ENCODE data around the gene MEGF6.
"Not testable (repeated sequence)": the region's sequence is repeated elsewhere in the genome, so short reads cannot be mapped to it uniquely, and the experiment has no call there.

The MEGF6 gene

DNA sequence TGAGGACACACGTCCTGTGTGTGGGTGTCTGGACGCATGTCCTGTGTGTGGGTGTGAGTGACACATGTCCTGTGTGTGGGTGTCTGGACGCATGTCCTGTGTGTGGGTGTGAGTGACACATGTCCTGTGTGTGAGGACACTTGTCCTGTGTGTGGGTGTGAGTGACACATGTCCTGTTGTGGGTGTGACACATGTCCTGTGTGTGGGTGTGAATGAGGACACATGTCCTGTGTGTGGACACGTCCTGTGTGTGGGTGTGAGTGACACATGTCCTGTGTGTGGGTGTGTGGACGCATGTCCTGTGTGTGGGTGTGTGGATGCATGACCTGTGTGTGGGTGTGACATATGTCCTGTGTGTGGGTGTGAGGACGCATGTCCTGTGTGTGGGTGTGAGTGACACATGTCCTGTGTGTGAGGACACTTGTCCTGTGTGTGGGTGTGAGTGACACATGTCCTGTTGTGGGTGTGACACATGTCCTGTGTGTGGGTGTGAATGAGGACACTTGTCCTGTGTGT is 25.9 kb downstream of the MEGF6 start:
- H3K4me3 ChIP-seq (ENCODE audit: low read length); H2AFZ ChIP-seq (ENCODE audit: low read depth, low read length); H3K36me3 ChIP-seq (ENCODE audit: insufficient read depth, low read length); H3K27me3 ChIP-seq (ENCODE audit: insufficient read depth, low read length); H3K9me3 ChIP-seq (ENCODE audit: low read length): not testable (repeated sequence)
- H3K4me1 ChIP-seq (ENCODE audit: insufficient read depth, low read length) = peaks cover 11% of the 10 kb centered on the region

DNA sequence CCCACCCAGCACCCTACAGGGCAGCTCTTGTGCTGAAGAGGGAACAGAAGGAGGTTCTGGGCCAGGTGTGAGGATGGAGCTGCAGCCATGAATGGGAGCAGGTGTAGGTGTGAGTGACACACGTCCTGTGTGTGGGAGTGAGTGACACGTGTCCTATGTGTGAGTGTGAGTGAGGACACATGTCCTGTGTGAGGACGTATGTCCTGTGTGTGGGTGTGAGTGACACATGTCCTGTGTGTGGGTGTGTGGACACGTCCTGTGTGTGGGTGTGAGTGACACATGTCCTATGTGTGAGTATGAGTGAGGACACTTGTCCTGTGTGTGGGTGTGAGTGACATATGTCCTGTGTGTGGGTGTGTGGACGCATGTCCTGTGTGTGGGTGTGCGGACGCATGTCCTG is 26.4 kb downstream of the MEGF6 start:
- no peaks in the 10 kb centered on the region for H3K27me3 ChIP-seq (ENCODE audit: insufficient read depth, low read length)
- no peaks in the 10 kb centered on the region for H3K36me3 ChIP-seq (ENCODE audit: insufficient read depth, low read length)
- no peak overlapping the region for H2AFZ ChIP-seq (ENCODE audit: low read depth, low read length)
- peaks cover 6% of the 10 kb centered on the region for H3K4me1 ChIP-seq (ENCODE audit: insufficient read depth, low read length)
- no peak overlapping the region for H3K4me3 ChIP-seq (ENCODE audit: low read length)
- H3K9me3 ChIP-seq (ENCODE audit: low read length) = peaks cover 2% of the 10 kb centered on the region

DNA sequence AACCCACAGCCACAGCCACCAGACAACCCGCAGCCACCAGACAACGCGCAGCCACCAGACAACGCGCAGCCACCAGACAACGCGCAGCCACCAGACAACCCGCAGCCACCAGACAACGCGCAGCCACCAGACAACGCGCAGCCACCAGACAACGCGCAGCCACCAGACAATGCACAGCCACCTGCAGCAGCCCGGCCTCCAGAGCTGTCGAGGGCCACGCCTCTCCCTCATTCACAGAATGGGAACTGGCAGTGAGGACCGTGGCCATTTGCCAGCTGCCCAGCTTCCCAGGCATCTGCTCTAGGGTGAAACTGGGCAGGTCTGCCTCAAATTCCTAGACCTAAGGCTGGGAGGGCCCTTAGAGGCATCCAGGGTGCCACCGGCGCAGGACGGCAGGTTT is 27.6 kb downstream of the MEGF6 start:
- H3K9me3 ChIP-seq (ENCODE audit: low read length); H3K4me3 ChIP-seq (ENCODE audit: low read length); H3K27me3 ChIP-seq (ENCODE audit: insufficient read depth, low read length); H3K36me3 ChIP-seq (ENCODE audit: insufficient read depth, low read length); H3K4me1 ChIP-seq (ENCODE audit: insufficient read depth, low read length); H2AFZ ChIP-seq (ENCODE audit: low read depth, low read length): not testable (repeated sequence)

DNA sequence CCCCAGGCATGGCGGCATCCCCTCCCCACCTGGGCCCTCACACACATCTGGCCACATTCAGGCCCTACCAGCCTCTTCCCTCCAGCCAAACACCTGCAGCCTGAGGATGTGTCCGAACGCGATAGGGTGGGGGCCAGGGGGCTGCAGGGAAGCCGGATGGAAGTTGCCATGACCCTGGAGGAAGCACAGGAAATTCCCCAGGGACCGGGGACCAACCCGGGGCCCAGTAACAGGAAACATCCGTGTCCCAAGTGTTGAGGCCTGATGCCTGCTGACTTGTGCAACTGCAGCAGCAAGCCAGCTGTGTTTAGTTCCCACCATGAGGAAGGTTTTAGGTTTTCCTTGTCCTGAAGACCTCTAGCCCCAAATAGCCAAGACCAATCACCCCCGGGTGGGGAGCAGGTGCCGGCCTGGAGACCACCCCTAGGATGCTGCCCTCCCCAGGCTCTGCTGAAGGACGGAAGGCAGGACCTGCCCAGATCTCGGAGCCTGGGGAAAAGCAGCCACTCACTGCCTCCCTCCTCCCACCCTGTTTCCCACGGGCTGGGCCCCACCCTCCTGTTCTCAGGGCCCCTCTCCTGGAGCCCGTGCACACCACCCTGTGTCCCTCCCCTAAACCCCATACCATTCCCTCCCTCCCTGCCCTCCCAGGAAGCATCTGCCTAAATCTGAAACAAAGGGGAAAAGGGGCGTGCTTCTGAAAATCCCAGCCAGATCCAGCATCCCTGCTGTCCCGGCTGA is 29.8 kb downstream of the MEGF6 start:
- H3K4me1 ChIP-seq (ENCODE audit: insufficient read depth, low read length) = no peaks in the 10 kb centered on the region
- no peaks in the 10 kb centered on the region for H3K36me3 ChIP-seq (ENCODE audit: insufficient read depth, low read length)
- peaks cover 2% of the 10 kb centered on the region for H3K9me3 ChIP-seq (ENCODE audit: low read length)
- H2AFZ ChIP-seq (ENCODE audit: low read depth, low read length) = no peak overlapping the region
- no peaks in the 10 kb centered on the region for H3K27me3 ChIP-seq (ENCODE audit: insufficient read depth, low read length)
- H3K4me3 ChIP-seq (ENCODE audit: low read length) = no peak overlapping the region

DNA sequence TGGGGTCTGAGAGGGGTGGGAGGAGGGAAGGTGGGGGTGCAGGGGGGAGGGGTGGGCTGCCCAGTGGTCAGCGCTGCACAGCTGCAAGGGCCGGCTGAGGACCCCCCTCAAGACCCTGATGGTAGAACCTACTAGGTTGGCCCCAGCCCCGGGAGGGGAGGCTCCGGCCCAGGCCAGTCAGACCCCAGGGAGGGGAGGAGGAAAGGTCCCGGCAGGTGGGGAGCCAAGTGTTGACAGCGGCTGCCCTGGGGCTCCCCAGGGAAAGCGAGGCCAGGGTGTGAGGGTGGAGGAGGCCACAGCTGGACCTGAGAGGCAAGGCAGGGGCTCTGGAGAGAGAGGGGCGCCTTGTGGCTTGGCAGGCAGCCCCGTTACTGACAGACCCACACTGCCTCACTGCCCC is 31.1 kb downstream of the MEGF6 start:
- Histone ChIP-seq H2AFZ (ENCODE audit: low read depth, low read length) (no peak overlapping the region), H3K4me3 (ENCODE audit: low read length) (no peak overlapping the region), H3K4me1 (ENCODE audit: insufficient read depth, low read length) (no peaks in the 10 kb centered on the region), H3K27me3 (ENCODE audit: insufficient read depth, low read length) (no peaks in the 10 kb centered on the region), H3K9me3 (ENCODE audit: low read length) (peaks cover 2% of the 10 kb centered on the region), H3K36me3 (ENCODE audit: insufficient read depth, low read length) (no peaks in the 10 kb centered on the region)

DNA sequence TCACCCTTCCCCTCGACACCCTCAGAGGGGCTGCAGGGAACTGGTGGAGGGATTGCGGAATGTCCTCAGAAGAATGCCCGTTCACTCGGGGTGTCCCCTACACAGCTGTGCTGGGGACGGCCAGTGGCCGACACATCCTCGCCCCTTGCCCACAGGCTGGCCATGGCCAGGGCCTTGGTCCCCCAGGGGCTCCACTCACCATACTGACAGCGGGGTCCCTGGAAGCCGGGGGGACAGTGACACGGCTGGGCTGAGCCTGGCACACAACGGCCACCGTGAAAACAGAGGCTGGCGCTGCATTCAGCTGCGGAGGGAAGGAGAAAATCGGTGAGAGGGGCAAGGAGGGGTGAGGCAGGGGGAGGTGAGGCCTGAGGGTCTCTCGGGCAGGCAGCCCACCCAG is 31.7 kb downstream of the MEGF6 start:
- Histone ChIP-seq H3K4me1 (ENCODE audit: insufficient read depth, low read length) (no peaks in the 10 kb centered on the region), H3K4me3 (ENCODE audit: low read length) (no peak overlapping the region), H3K9me3 (ENCODE audit: low read length) (no peaks in the 10 kb centered on the region), H3K36me3 (ENCODE audit: insufficient read depth, low read length) (no peaks in the 10 kb centered on the region), H2AFZ (ENCODE audit: low read depth, low read length) (no peak overlapping the region), H3K27me3 (ENCODE audit: insufficient read depth, low read length) (no peaks in the 10 kb centered on the region)

DNA sequence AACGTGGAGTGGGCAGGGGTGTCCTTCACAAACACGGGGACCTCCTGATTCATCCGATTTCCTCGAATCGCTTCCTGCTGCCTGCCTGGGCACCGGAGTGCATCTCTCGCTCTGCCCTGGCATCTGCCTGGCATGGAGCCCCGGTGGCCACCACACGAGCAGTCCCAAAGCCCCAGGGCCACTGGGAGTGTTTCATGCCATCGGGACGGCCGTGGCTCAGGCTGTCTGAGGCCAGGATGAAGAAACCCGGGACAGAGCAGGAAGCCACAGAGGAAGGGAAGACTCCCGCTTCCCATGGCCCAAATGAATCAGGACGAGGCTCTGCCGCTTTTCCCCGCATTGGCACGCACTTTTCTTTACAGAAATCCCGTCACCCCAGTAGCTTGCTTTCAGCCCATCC is 32.4 kb downstream of the MEGF6 start:
- Histone ChIP-seq H3K36me3 (ENCODE audit: insufficient read depth, low read length) (no peaks in the 10 kb centered on the region), H3K9me3 (ENCODE audit: low read length) (no peaks in the 10 kb centered on the region), H3K4me1 (ENCODE audit: insufficient read depth, low read length) (no peaks in the 10 kb centered on the region), H3K27me3 (ENCODE audit: insufficient read depth, low read length) (no peaks in the 10 kb centered on the region), H3K4me3 (ENCODE audit: low read length) (no peak overlapping the region), H2AFZ (ENCODE audit: low read depth, low read length) (no peak overlapping the region)

DNA sequence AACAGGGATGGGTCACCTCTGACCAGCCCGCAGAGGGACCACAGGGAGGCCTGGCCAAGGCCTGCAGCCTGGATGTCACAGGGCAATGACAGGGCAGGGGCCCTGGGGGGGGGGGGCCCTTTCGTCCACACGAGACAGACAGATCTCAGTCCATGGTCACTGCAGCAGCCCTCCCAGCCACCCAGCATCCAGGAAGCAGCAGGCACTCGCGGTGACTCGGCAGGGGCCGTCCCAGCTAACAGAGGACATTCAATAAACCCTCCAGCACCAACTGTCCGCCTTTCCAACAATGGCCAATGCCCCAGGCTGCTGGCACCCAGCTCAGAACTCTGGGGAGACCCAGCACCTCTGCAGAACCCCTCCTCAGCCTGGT is 32.9 kb downstream of the MEGF6 start:
- Histone ChIP-seq H3K9me3 (ENCODE audit: low read length) (no peaks in the 10 kb centered on the region), H3K4me3 (ENCODE audit: low read length) (no peak overlapping the region), H3K27me3 (ENCODE audit: insufficient read depth, low read length) (no peaks in the 10 kb centered on the region), H3K36me3 (ENCODE audit: insufficient read depth, low read length) (no peaks in the 10 kb centered on the region), H3K4me1 (ENCODE audit: insufficient read depth, low read length) (no peaks in the 10 kb centered on the region), H2AFZ (ENCODE audit: low read depth, low read length) (no peak overlapping the region)

DNA sequence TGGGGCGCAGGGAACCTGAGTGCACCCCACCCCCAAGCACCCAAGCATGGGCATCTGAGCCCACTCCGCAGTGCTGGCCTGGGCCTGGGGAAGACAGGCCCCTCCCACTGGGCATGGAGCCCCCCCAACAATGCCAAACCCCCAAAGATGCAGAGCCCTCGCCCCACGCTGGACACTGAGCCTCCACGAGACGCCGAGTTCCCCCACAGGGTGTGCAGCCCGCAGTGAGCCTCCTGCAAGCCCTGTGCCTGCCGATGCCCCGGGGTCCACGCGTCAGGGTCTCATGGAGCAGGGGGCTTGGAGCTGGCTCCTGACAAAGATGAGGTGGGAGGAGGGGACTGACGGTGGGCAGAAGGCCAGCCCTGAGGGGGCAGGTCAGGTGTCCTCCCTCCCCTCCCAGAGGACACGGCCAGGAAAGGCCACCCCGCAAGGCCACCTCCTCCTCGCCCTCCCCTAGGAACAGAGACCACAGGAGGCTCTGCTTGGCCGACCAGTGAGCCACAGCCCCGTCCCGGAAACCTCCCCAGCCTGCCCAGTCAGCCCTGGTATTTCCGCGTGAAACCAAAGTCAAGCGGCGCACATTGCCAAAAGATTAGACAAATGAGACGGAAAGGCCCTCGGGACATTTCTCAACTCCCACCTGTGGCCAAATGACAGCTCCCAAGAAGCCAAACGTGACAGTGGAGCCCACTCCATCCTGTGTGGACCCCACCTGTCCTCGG is 33.4 kb downstream of the MEGF6 start:
- Histone ChIP-seq H2AFZ (ENCODE audit: low read depth, low read length) (no peak overlapping the region), H3K4me1 (ENCODE audit: insufficient read depth, low read length) (no peaks in the 10 kb centered on the region), H3K27me3 (ENCODE audit: insufficient read depth, low read length) (no peaks in the 10 kb centered on the region), H3K36me3 (ENCODE audit: insufficient read depth, low read length) (no peaks in the 10 kb centered on the region), H3K4me3 (ENCODE audit: low read length) (no peak overlapping the region), H3K9me3 (ENCODE audit: low read length) (no peaks in the 10 kb centered on the region)

DNA sequence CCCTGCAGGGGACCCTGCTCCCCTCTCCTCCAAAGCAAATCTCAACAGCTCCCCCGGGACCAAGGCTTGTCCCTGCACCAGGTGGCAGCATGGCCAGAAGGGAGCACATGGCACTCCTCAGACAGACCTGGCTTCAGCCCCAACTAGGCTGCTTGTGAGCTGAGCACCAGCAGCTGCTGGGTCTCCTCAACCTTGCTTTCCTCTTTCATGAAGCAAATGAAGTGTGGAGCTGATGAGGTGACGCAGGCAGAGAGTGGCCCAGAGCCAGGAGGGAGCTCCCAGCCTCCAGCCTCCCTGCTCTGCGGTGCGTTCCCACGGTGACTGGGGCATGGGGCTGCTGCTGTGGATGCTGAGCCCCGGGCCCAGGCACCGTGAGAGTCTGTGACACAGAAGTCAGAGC is 34.0 kb downstream of the MEGF6 start:
- H3K27me3 ChIP-seq (ENCODE audit: insufficient read depth, low read length) = no peaks in the 10 kb centered on the region
- no peaks in the 10 kb centered on the region for H3K36me3 ChIP-seq (ENCODE audit: insufficient read depth, low read length)
- no peak overlapping the region for H2AFZ ChIP-seq (ENCODE audit: low read depth, low read length)
- H3K9me3 ChIP-seq (ENCODE audit: low read length) = no peaks in the 10 kb centered on the region
- no peak overlapping the region for H3K4me3 ChIP-seq (ENCODE audit: low read length)
- no peaks in the 10 kb centered on the region for H3K4me1 ChIP-seq (ENCODE audit: insufficient read depth, low read length)

DNA sequence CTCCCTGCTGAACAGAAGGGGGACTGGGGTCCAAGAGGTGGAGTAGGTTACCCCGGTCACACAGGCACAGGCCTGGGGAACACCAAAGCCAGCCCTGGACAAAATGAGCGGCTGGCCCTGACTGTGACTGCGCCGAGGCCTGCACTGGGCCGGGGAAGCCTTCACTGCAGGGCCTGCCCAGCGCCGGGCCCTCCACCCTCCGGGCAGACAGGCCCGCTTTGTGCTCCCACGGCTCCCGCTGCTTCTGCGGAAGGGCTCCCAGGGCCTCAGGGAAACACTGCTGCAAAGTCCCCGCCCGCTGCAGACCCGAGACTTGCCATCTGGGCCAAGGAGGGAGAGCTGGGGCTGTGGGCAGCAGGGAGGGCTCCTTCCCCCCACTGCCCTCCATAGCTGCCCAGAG is 35.3 kb downstream of the MEGF6 start:
- Histone ChIP-seq H3K4me3 (ENCODE audit: low read length) (no peak overlapping the region), H3K36me3 (ENCODE audit: insufficient read depth, low read length) (no peaks in the 10 kb centered on the region), H2AFZ (ENCODE audit: low read depth, low read length) (no peak overlapping the region)

DNA sequence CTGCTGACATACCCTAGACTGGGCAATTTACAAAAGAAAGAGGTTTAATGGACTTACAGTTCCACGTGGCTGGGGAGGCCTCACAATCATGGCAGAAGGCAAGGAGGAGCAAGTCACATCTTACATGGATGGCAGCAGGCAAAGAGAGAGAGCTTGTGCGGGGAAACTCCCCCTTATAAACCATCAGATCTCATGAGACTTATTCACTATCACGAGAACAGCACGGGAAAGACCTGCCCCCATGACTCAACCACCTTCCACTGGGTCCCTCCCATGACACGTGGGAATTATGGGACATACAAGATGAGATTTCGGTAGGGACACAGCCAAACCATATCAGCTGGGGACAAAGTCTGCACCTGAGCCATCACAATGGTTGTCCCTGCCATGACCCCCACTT is 35.8 kb downstream of the MEGF6 start:
- H3K4me3 ChIP-seq (ENCODE audit: low read length); H3K9me3 ChIP-seq (ENCODE audit: low read length); H2AFZ ChIP-seq (ENCODE audit: low read depth, low read length); H3K4me1 ChIP-seq (ENCODE audit: insufficient read depth, low read length); H3K36me3 ChIP-seq (ENCODE audit: insufficient read depth, low read length); H3K27me3 ChIP-seq (ENCODE audit: insufficient read depth, low read length): not testable (repeated sequence)

More for the DNA sequence above, 35.3 kb downstream of the MEGF6 start:
- no peaks in the 10 kb centered on the region for H3K27me3 ChIP-seq (ENCODE audit: insufficient read depth, low read length)
- H3K4me1 ChIP-seq (ENCODE audit: insufficient read depth, low read length) = no peaks in the 10 kb centered on the region
- H3K9me3 ChIP-seq (ENCODE audit: low read length) = no peaks in the 10 kb centered on the region

DNA sequence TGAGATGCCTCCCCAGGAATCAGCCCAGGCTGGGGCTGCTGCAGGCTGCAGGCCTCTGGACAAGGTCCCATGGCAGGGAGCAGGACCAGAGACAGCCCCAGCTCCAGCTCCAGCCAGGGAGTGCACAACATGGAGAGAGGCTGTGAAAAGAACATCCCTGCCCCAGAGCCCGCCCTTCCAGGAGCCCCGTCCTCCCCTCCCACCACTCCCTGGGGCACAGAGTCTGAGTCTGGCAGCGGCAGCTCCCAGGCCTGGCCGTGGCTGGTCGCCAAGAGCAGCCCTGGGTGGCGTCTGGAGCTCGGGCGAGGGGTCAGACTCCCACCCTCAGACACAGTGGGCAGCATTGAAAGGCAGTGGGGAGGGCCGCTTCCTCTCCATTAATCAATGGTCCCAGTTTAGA is 37.8 kb downstream of the MEGF6 start:
- Histone ChIP-seq H3K9me3 (ENCODE audit: low read length) (no peaks in the 10 kb centered on the region), H3K4me1 (ENCODE audit: insufficient read depth, low read length) (no peaks in the 10 kb centered on the region), H3K4me3 (ENCODE audit: low read length) (no peak overlapping the region), H3K36me3 (ENCODE audit: insufficient read depth, low read length) (no peaks in the 10 kb centered on the region), H3K27me3 (ENCODE audit: insufficient read depth, low read length) (no peaks in the 10 kb centered on the region), H2AFZ (ENCODE audit: low read depth, low read length) (no peak overlapping the region)

DNA sequence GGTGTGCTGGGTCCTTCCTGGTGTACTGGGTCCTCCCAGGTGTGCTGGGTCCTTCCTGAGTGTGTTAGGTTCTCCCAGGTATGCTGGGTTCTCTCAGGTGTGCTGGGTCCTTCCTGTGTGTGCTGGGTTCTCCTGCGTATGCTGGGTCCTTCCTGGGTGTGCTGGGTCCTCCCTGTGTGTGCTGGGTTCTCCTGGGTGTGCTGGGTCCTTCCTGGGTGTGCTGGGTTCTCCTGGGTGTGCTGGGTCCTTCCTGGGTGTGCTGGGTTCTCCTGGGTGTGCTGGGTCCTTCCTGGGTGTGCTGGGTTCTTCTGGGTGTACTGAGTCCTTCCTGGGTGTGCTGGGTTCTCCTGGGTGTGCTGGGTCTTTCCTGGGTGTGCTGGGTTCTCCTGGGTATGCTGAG is 38.7 kb downstream of the MEGF6 start:
- H3K4me1 ChIP-seq (ENCODE audit: insufficient read depth, low read length); H3K4me3 ChIP-seq (ENCODE audit: low read length); H3K36me3 ChIP-seq (ENCODE audit: insufficient read depth, low read length); H2AFZ ChIP-seq (ENCODE audit: low read depth, low read length); H3K9me3 ChIP-seq (ENCODE audit: low read length); H3K27me3 ChIP-seq (ENCODE audit: insufficient read depth, low read length): not testable (repeated sequence)
